ENCODE data around the gene FNBP1L.
"Not testable (repeated sequence)": the region's sequence is repeated elsewhere in the genome, so short reads cannot be mapped to it uniquely, and the experiment has no call there.

The FNBP1L gene

DNA sequence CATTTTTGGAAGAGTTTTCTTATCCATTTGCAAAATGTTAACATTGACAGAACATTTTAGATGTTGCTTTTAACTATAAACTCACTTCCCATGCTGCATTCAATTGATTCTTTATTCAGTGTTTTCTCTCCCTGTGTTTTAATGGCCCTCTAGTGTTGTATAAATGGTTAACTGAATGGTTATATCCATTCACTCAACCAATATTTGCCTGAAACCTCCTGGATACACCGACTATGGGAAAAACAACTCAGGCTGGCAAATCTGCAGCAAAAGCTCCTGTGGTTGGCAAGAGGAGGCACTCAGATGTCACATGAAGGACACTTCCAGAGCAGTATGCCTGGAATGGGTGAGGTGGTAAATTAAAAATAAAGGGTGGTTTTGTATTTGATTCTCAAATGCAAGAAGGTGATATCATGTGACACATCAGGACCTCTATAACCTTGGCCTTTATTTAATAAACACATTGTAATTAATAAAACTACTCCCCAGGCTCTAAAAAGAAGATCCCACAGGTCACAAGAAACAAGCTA lies 126.1 kb downstream of the FNBP1L start:
- DNase-seq (ENCODE audit: low spot score): no peak

DNA sequence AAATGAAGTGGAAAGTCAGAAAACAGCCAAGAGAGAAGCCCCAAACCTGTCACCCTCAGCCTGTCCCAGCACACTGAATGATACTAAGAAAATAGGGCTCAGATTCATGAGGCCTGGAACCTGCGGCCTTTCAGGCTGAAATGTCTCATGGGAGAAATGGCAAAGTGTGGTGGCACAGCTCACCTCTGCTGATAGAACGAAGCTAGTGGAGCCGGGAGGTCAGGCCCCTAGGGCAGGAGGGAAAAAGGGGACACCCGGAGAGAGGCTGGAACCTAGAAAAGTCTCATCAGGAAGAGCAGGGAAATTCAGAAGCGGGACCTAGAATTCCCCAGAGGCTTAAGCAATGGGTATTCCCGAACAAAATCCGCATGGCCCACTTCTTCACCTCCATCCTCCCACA lies 126.6 kb downstream of the FNBP1L start:
- DNase-seq (ENCODE audit: low spot score): no peak

DNA sequence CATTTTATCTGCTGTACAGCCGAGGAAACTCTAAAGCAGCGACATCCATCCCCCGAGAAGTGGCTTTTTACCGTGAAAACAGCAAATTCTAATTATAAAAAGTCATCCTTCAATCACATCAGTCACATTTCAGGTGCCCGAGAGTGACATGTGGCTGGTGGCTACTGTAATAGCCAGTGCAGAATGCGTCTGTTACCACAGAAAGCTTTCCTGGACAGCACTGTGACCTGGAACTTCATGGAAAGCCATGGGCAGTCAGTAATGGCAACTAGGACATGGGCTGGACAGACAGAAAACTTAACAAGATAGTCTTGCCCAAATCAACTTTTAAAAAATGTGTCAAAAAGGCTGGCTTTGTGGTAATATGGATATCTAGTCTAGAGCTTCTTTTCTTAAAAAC lies 127.1 kb downstream of the FNBP1L start:
- DNase-seq (ENCODE audit: low spot score): no peak

DNA sequence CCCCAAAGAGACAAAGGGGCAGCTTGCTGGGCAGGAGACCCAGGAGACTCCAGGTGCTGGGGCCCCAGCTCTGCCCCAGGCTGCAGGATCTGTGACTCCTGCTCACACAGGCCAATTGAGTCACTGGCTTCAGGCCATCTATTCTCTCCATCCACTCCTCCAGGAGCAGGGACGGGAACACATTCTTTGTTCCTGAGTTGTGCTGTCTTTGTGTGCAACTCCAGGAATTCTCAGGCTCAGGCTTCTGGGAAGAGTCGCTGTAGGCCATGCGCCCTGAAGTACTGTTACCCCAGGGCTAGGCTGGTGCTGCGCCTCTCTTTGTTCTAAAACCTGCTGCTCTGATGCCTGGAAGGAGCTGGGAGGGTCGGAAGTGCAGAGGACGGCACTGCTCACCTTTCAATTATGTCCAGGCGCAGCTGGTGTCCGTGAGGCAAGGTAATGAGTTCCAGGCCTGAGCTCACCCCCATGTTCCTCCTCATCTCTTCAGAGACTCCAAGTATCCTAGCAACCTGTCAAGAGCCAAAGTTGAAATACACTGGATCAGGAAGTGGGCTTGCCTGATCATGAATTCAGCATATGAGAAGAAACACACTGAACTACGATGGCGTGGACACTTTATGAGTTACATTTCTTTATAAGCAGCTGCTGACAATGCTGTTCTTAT lies 127.8 kb downstream of the FNBP1L start:
- no peak for DNase-seq (ENCODE audit: low spot score)

DNA sequence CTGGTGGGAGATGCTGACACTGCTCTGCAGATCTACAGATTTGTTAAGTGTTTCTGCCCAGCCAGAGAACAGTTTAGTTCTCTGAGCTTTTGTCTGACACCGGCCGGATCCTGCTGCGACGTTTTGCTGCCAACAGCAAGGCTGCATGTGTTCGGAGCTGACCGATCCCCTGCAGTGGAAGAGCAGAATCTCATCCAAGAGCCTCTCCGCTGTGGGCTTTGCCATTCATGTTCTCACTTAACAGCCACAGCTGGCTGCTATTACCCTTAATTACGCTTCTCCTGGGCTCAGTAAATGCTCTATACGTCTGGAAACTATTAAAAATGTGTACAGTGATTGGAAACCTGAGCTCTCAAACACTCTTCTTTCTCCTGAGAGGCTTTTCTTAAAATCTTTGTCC lies 128.4 kb downstream of the FNBP1L start:
- peak; percentile 38 for DNase-seq (ENCODE audit: low spot score)

DNA sequence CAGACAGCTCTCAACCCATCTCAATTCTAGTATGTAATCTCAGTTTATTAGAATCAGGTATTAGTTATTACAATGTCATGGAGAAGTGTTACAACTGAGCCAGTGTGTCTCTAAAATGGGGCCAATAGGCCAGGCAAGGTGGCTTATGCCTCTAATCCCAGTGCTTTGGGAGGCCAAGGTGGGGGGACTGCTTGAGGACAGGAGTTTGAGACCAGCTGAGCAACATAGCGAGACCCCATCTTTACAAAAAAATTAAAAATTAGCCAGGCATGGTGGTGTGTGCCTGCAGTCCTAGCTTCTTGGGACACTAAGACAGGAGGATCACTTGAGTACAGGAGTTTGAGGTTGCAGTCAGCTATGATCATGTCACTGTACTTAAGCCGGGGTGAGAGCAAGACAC lies 128.8 kb downstream of the FNBP1L start:
- DNase-seq (ENCODE audit: low spot score): no peak

DNA sequence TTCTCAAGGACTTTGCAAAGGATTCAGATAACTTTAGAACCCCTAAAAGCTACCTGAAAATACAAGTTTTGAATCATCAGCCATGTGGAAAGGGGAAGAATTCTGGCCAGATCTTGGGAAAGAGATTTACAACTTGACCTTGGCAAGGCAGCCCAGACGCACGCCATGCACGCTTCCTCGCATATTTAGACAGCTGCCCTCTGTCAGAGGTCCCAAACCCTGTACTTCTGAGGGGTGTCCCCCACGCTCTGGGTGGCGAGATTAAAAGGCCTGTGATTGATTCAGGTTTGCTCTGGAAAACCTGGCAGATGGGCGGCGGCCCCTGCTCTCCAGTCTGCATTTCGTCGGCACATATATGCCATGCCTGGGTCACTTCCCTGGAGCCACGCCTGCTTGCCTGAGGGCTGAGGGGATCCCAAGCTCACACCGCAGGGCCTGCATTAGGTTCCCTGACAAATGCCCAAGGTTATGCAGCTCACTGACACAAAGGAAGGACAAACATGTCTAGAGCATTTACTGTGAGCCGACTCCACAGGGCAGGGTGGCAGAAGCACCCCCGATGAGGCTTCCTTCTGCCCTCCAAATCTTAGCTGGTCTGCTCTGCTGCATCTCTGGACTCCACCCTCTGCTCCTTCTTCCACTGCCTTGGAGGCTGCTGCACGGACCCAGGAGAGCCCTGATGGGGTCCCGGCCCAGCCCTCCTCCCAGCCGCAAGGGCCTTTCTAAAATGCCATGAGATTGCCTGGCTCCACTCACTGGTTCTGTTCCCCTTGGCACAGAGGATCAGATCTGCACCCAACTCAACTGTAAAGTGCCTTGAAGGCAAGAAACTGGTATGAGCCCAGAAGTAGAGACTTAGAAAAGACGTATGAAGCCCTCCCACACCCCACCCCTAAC lies 129.9 kb downstream of the FNBP1L start:
- no peak for DNase-seq (ENCODE audit: low spot score)

DNA sequence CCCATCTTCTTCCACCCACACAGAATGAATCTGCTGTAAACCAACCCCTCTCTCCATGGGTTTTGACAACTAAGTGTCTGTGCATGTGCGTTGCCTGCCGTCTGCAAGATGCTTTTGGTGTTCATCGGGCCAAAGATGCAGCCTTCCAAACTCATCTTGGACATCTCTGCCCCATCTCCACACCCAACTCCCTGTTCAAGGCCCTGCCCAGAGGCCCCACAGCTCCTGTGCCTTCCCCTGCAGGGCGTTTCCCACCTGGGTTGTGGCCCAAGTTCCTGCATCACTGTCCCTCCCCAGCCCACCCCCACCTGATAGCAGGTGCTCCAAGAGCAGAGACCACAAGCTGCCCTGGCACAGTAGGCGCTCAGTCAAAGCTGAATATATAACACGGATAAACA lies 130.5 kb downstream of the FNBP1L start:
- DNase-seq (ENCODE audit: low spot score): no peak

DNA sequence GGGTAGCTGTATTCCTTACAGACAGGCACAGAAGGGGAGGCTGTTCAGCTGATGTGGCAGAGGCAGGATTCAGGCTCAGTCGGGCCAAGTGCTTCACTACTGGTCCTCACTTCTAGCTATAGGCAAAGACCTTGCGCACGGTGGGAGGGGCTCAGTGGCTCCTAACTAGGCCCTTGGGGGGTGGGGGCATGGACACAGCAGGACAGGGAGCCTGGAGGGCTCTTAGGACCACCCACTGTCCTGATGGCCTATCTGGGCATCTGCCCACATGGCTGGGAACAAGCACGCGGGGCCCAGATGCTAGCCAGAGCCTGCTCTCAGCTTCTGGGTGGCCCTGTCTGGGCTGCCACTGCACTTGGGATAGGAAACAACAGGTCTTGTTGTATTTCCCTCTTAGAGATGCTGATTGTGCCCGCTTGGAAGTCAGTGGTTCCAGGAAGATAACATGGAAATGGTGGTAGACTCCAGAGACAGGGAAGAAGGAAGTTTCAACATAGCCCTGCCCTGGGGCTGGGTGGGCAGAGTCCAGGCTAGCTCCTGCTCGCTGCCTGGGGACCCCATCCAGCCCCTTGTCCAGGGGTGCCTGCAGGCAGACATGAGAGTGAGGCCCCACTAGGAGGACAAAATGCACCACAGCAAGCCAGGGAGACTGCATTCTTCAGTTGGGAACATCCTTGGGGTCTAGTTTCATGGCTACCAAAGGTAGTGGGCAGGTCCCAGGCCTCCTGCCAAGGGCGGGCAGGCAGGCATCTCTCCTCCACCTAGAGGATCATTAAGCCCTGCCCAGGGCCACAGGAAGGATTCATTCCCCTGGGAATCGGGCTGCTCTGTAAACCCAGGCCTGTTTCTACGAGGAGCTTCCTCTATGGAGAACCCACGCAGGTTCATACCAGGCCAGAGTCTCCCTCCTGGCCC lies 131.2 kb downstream of the FNBP1L start:
- DNase-seq (ENCODE audit: low spot score): no peak

DNA sequence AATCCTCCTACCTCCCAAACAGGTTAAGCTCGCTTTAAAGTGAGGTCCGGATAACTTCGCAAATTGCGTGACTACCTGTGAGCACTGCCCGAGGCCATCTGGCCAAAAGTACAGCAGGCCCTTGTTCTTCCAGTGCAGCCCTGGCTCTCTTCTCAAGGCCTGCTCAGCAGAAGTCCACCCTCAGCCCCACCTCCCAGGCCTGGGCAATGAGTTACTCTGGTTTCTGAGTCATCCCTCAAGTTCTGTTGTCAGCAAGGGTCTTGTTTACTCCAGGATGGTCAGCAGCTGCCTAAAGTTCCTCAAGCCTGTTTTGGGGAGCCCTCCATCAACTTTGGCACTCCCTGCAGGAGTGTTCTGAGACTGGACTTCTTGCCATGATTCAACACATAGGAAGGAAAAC lies 132.0 kb downstream of the FNBP1L start:
- DNase-seq (ENCODE audit: low spot score): no peak

DNA sequence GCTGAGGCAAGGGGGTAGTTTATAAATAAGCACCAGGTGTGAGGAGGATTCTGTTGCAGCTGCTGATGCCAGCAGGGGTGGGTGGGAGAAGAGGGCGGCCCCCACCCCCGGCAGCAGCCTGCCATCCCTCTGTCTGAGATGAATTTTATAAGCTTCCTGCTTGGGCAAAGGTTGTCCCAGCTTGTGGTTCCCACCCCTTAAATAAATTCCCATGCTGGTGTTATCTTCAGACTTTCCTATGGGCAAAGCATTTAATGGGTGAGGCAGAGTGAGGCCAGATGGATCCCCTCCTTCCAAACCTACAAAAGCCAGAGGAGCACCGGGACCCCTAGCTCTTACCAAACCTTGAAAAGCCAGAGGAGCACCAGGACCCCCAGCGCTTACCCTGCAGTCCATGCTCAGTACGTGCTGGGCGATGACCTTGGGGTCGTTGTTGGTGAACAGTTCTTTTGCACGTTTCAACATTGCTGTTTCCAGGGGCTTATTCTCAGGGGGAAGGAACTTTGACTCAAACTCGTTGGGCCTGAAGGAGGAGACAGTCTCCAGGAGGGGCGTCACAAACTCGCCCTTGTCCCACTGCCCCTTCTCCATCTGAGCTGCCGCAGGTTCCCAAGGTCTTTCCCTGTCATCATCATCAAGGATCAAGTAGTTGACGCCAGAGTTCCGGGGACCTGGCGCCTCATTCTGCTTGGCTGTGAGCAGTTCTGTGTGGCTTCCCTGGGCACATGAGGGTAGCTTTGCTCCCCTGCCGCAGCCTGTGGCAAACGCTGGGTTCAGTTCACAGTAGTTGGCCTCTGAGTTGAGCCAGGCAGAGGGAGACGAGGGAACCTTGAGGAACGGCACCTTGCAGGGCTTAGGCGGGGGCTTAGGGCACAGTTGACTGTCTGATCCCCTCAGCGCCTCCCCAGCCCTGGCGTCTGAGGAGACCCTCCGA lies 134.3 kb downstream of the FNBP1L start:
- no peak for DNase-seq (ENCODE audit: low spot score)

DNA sequence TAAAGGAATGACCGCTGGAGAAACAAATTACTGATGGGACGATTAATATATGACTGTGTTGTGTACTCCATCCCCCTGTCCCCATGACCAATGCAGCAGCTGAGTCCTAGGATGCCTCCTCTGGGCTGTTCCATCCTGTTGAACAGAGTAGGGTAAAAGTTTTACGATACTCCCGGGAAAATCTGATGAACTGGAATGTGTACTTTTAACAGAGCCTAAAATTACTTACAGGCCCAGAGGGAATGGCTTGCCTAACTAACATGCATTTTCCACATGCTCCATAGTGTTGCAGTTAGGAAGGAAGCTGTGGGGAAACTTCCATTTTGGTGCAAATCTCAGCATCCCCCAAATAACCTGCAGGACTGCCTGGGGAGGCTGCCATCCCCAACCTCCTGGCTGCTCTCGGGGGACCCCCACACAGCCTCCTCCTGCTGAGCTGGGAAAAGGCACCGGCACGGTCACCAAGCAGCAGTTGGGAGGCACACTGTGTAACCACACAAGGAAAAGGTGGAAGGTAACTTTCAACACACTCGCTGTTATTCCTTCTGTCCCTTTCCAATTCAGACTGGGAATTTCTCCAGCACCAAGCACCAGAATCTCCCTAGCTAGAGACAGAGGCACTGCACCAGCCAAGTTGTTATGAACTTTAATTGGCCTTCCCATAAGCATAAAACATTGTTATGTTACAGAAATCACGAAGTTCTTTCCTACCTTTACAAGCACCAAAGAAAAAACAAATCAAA lies 136.5 kb downstream of the FNBP1L start:
- no peak for DNase-seq (ENCODE audit: low spot score)

DNA sequence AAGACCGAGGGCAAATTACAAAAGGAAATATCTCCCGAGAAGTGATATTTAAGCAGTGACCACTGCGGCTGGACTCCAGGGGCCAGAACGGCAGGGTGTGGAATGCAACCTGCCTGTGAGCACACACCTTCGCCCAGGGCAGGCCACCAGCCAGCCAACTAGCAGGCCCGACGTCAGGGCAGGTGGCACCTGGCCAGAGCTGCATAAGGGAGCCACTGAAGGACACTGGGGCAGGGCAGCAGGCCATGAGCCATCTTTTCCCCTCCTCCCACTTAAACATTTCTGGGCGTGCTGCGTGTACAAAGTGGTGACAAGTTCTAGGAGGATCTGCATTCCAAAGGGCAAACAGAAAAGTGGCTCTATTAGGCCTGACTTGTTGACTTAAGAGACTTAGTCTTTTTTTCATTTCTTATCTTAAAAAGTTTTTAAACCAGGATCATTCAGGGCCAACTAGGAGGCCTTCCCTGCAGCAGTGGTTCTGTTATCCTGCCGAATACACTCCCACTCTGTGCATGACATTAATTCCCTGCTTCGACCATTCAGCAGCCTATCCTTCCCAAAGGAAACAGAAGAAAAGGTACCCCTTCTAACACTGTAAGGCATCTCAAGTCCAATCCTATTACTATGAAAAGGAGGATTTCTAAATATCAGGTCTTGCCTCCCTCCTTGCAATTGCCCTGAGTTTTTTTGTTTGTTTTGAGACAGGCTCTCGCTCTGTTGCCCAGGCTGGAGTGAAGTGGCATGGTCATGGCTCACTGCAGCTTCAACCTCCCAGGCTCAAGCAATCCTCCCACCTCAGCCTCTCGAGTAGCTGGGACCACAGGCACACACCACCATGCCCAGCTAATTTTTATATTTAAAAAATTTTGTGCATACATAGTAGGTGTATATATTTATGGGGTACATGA lies 137.4 kb downstream of the FNBP1L start:
- DNase-seq (ENCODE audit: low spot score): peak; percentile 47

DNA sequence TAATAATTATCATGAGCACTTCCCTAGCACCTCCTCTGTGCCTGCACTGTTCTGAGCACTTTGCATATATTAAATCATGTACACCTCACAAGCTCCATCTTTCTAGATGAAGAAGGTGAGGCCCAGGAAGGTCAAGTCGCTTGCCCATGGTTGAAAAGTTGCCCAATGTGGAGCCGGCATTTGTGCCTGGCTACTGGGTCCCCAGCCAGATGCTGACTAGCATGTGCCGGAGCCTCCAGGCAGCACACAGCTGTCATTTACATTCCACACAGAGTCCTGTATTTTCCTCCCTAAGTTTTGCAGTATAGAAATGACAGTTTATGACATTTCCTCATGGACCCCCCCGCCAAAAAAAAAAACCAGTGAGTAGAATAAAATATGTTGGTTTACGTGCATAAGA lies 139.4 kb downstream of the FNBP1L start:
- DNase-seq (ENCODE audit: low spot score): no peak

DNA sequence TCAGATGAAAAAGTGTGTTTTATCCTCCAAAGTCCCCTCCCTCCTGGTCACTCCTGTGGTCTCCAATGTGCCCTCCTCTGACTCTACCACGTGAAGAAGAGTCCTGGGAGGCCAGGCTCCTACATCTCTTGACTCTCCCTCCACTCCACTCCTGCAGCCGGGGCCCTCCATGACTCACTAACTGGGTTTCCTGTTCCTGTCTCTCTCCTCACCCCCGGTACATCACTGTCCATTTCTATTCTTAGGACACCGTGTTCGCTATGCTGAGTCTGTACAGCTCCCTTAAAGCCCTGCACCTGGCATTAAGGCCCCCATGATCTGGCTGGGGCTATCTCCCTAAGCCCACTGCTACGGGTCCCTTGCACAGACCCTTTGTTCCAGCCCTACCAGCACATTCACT lies 140.3 kb downstream of the FNBP1L start:
- no peak for DNase-seq (ENCODE audit: low spot score)

DNA sequence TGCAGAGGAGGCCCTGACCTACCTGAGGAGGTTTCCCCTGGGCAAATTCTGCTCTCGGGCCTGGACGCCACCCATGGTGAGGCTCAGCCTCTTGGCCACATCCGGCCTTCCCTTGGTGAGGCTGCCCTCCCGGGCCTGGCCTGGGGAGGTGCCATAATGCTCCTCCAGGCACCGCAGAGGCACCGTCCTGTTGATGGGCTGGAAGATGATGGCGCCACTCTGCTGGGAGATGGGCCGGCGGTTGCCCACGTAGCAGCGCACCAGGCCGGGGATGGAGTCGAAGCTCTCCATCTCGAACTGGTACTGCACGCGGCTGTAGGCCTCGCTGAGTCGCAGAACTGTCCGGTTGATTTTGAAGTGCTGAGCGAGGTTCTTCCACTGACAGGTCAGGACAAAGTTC lies 141.0 kb downstream of the FNBP1L start:
- no peak for DNase-seq (ENCODE audit: low spot score)

DNA sequence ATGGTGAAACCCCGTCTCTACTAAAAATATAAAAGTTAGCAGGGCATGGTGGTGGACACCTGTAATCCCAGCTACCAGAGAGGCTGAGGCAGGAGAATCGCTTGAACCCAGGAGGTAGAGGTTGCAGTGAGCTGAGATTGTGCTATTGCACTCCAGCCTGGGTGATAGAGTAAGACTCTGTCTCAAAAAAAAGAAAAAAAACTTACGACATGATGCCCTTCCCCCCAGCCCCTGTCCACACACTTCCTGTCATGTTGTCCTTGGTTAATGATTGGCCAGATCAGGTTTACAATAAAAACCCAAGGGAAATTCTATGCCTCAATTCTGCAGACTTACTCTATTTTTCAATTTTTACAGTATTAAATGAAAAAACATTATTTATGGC lies 143.4 kb downstream of the FNBP1L start:
- DNase-seq (ENCODE audit: low spot score): not testable (repeated sequence)

DNA sequence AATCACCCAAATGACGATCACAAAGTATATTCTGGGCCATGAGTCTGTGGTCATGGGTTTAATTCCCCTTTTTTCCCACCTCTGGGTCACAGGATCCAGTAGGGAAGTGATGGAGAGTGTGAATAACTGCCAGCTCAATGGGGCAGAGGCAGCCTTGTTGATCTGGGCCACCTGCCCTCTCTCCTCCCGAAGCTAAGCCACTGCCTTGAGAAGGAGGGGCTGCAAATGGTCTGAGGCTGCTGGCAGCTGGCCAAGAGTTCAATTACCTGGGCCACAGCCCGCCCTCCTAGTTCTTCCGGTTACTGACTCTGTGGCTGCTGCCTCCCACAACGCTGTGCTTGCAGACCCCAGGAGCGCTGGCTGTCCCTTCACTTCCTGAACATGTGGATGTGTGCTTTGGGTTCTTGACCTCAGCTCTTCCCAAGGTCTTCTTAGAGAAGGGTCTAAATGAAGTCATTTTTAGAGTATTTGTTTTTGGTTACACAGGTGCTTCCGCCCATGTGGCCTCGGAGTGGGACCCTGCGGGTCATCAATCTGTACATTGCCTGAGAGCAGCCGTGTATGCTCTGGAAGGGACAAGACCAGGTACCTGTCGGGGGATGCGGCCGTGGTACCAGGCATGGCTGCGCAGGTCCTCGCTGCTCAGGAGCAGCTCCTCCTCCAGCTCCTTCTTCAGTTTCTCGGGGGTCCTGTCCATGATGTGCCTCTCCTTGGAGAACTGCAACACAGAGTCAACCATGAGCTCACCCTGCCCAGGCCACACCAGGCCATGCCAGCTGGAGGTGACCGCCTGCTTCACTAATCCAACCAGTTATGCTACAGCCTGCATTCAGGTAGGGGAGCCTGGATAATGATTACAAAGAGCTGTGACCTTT lies 144.0 kb downstream of the FNBP1L start:
- DNase-seq (ENCODE audit: low spot score): no peak
